NCI-H2029 treated with DMSO at 0.1 percent for 48 hours (cell line): Measurements from ENCODE around the gene AHNAK2.

Experiments
- DNase-seq: peaks from one replicate; lab custom pipeline; 2025; lab: John Stamatoyannopoulos, UW

Gene AHNAK2

DNA sequence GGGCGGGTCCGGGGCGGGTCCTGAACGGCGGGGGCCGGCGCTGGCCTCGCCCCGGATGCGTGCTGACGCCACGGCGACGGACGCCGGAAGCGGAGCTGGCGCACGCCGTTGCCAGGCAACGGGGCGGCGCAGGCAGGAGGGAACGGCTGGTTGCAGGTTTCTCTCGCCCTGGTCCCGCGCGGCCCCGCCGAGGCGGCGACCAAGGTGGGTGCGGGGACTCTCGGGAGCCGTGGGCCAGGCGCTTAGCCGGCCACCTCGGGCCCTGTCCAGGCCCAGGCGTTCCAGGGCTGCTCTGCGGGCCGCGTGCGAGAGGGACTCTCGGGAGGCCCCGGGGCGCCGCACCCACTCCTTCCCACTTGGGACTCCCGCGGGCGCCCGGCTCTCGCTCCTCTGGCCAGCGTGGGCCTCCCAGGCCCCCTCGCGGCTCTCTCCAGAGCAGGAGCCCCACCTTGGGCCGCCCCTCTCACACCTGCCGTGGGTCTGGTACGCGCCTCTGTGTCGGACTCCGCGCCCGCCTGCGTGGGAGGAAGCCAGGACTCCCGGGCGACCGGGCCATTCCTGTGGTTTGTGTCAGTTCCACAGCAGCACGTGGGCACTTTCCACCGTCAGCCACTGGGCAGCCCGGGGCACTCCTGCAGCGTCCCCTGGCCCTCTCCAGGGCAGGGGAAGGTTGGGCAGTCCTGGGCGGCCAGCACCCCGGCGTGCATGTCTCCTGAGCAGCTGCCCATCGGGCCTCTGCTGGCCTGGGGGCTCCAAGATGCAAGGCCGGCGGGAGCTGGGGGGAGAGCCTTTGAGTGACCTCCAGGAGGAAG lies 7.7 kb upstream of the AHNAK2 start, which contains the start of gene CLBA1:
CLBA1 (plus strand) TSS at position 114 of the 812 bp plus-strand sequence; CDS start at position 758, 644 bp downstream.
- DNase-seq, result no peak

DNA sequence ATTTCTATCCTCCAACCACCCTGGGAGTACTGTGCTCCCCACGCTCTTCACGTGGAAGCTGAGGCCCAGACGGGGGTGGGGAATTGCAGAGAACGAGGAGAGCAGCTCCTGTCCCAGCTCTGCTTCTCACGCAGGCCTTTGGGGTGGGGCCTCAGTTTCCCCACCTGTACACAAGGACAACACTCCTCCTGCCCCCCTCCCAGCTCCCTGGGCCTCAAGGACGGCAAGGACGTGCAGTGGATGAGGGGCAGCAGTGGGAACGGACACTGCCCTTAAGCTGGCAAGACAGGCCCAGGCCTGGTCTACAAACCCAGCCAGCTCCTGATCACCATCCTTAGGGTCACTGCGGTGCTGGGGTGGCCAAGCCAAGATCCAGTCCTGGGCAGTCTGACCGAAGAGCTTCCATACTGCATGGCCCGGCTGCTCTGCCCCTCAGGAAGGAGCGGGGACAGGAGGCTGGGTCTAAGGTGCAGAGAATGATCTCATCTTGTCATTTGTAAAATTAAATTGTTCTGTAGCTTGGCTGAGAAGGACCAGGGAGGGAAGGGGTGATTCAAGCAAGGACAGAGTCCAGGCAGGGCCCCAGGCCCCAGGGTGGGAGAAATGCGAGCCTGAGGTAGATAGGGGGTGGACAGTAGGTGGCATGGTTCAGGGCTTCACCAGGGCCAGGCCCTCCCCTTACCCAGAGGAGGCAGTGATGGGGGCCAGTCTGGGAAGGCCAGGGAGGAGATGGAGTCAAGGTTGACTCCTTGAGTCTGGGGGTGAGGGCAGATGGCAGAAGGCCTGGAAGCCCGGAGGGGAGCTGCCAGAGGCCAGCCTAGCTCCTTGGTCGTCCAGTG lies 6.1 kb upstream of the AHNAK2 start:
- DNase-seq, result no peak

GRCh38 chr14:104983231-104983721 lies 5.1 kb upstream of the AHNAK2 start:
- DNase-seq, result no peak

- no peak for DNase-seq
These were observed 4.5 kb upstream of the AHNAK2 start for GRCh38 chr14:104982548-104983230.

- no peak for DNase-seq
These were observed 3.7 kb upstream of the AHNAK2 start for GRCh38 chr14:104981699-104982541.

DNA sequence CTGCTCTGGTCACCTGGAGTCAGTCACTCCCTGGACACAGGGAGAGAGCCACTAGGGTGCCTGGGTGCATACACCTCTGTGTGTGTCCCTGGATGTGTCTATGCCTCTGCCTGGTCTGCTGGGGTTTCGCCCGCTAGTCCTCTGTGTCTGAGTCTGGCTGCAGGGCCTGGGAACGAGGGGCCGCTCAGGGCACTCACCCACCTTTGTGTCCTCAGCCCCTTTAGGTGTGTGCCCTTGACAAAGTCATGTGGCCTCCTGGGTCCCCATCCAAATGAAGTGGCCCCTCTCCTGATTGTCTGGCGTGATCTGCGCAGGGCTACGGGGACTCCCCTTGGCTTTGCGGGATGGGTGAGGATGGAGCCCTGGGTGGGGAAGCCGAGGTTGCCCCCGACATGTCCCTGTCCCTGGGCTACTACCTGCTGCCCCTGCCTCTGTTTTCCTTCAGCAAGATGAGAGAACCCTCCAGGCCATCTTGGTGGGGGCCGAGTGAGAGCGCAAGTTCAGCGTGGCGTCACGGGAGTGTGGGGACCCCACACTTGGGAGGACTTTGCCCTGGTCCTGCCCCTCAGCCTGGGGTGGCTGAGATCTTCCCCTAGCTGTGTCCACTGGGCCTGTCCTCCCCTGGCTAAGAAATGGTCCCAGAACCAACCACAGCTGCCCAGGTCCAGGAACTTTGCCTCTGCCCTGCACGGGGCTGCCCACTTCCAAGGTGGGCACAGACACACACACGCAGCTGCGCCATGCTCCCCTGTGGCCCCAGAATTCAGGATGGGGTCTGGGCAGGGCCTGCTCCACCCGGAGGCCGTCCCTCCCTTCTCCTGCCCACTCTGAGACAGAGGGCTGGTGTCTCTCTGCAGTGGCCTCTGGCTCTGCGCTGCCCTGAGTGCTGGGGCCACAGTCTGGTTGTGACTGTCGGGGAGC lies 2.7 kb upstream of the AHNAK2 start:
- DNase-seq, result no peak

DNA sequence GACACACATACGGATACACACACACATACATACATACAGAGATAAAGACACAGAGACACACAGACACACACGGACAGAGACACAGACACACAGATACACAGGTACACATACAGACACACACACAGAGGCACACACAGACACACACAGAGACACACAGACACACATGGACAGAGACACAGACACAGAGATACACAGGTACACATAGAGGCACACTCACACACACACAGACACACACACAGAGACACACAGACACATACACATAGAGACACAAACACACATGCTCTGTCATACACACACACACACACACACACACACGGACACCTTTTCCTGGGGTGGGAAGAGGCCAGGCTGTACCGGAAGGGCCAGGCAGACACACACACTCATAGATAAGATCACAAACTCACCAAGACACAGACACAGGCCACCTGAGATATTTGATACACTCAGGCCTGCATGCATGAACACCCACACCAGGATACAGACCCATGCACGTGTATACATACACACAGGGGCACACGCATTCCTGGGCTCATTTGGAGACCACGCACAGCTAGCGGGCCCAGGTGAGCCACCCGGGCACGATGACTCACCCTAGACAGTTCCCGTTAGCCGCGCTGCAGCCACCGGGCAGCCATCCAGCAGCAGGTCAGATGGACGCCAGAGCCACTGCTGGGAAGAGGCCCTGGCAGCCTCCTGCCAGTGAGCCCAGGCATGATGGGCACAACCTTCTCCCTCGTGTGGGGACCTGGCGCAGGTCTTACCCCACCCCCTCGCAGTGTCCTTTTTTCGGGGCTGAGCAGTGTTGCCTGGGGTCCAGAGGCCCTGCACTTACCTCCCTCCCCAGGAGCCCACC lies 1.8 kb upstream of the AHNAK2 start:
- DNase-seq, result no peak

DNA sequence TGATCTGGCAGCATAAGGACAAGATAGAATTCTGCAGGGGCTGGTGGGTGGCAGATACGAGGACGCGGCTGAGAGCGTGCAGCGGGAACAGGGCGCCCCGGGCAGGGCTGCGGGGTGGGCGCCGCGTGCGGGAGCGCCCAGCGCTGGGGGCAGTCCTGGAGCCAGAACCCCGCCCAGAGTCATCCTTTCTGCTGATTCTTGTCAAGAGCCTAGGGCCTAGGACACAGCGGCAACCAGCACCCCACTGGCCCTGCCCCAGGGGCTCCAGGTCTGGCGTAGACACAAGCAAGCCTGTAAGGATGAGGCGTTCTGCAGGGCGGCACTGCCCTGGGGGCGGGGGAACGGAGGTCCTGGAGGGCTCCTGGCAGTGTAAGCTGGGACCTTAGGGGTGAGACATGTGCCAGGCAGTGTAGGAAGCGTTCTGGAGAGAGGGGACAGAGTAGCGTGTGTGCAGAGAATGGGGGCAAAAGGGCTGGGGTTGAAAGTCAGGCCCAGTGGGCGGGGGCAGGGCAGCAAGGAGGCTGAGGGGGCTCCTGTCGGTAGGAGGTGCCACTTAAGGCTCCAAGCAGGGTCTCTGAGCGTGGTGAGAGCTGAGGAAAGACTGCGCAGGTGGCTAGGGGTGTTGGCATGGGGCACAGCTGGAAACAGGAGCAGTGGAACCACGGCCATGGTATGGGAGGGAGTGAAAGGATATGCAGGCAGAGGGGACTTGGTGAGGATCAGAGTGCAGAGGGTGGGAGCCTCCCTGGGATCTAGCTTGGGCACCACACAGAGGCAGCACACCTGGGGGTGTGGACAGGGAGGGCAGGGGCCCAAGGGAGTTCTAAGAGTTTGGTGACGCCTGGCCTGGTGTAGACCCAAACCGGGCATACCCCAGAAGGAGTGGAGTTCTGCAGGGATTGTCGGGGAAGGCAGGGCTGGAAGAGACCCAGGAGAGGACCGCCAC lies 845 bp upstream of the AHNAK2 start:
- no peak for DNase-seq

- no peak for DNase-seq
These were observed 1.0 kb downstream of the AHNAK2 start for GRCh38 chr14:104977008-104977680.

DNA sequence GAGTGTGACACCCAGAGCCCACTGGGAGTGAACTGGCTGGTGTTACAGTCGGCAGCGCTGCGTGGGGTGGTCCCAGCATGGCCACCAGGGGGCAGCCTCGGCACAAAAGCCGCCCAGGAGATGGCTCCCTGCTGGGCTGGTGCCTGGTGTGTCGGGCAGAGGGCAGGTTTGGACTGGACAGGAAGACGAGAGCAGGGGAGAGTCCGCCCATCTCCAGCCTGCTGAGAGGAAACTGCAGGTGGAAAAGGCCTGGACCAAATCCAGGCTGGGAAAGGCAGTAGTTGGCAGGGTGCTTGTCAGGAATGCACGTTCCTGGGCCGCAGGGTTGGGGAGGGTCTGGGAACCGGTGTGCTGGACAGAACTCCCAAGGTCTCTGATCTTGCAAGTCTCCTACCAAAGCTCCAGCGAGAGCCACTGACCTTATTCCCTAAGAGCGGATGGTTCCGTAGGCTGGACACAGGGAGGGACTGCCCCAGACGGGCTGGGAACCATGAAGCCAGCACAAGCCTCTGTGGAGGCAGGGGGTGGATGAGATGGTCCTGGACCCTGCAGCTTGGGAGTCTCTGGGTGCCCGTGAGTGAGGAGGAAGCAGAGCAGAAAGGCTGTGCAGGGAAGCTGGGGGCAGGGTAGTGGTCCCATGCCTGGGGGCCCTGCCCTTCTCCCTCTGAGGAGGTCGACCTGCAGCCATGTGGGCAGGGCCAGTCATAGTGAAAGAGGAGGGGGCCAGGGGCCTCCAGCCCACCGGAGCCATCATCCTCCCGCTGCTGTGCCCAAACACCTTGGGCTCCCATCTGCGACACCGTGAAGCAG lies 1.8 kb downstream of the AHNAK2 start:
- DNase-seq, result no peak

GRCh38 chr14:104975481-104976197 lies 2.5 kb downstream of the AHNAK2 start:
- DNase-seq, result no peak

DNA sequence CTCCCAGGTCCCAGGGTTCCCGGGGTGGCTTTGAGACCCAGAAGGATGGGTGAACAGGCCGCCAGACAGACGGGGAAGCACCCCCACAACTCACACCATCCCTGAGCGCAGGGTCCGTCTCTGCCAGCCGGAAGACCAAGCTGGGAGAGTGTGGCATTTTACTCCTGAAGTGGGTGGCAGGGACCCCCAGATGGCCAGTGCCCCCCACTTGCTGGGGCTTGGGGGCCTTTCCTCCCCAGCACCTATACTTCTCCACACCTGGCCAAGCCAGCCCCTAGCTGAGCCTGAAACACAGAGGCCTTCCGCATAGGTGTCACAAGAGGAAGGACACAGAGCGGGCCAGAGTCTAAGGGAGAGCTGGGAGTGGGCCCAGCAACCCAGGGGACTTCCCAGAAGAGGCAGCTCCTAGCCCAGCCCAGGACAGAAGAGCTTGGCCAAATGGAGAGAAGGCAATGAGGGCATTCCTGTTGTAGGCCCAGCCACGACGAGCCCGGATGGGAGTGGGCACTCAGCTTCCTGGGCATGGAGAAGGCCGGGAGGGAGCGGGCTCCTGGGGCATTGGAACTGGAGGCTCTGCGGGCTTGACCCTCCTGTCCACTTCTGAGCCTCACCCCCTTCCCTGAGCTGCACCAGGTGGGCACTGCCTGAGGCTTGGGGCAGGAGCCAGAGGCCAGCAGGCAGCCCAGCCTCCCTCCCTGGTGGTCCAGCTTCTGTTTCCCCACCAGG lies 3.3 kb downstream of the AHNAK2 start:
- no peak for DNase-seq

DNA sequence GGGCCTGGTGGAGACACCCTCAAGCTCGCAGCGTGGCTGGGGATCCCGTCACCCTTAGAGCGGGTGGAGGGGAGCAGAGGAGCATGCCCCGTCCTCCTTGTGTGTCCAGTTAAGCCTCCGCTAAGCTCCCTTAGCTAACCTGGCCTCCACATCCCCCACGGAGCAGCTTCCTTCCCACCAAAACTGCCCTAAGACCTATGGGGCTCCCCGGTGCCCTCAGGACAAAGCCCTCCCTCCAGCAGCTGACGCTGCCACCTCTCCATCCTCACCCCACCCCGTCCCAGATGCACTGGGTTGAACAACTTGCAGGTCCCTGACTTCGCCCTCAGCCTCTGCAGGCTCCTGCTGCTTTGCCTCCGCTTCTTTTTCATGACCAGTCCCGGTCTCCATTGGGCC lies 4.0 kb downstream of the AHNAK2 start:
- DNase-seq, result no peak

- no peak for DNase-seq
These were observed 4.6 kb downstream of the AHNAK2 start for GRCh38 chr14:104973385-104974145.

GRCh38 chr14:104973135-104973384 lies 5.1 kb downstream of the AHNAK2 start:
- no peak for DNase-seq
